ENCODE results near the gene RPRD1A.

DNA sequence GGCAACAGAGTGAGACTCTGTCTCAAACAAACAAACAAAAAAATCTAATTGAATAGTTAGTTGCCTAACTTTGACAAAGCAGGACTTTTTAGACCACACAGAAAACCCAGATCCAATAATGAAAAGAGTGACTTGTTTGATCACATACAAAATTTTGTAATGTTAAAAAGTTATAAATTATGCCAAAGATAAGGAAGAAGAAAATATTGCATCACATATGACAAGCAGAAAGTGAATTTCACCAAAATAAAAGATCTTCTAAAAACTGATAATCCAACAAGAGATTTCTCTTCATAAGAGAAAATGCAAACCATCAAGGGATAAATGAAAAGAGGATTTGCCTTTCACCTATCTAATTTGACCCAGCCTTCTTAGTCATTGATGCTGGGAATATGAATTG is 97.7 kb downstream of the RPRD1A start:
- no peak for TF ChIP-seq EZH2 (IDR thresholded peaks at IDR 0.05)
- TF ChIP-seq, protein P1, sequence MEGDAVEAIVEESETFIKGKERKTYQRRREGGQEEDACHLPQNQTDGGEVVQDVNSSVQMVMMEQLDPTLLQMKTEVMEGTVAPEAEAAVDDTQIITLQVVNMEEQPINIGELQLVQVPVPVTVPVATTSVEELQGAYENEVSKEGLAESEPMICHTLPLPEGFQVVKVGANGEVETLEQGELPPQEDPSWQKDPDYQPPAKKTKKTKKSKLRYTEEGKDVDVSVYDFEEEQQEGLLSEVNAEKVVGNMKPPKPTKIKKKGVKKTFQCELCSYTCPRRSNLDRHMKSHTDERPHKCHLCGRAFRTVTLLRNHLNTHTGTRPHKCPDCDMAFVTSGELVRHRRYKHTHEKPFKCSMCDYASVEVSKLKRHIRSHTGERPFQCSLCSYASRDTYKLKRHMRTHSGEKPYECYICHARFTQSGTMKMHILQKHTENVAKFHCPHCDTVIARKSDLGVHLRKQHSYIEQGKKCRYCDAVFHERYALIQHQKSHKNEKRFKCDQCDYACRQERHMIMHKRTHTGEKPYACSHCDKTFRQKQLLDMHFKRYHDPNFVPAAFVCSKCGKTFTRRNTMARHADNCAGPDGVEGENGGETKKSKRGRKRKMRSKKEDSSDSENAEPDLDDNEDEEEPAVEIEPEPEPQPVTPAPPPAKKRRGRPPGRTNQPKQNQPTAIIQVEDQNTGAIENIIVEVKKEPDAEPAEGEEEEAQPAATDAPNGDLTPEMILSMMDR (IDR thresholded peaks at IDR 0.05) = no peak

Data from neural progenitor cell (in vitro differentiated cells).